Measurements from ENCODE around the gene TXNRD2. TPM values are rescaled to one million over a fixed set of nuclear protein-coding genes. Genes with fewer than 3 reads are reported as not detected.

TXNRD2 gene
- total and polyA plus RNA-seq, 2 of the 4 experiments (the other 2 are of a cell fraction): 15.6 to 25.7 TPM

DNA sequence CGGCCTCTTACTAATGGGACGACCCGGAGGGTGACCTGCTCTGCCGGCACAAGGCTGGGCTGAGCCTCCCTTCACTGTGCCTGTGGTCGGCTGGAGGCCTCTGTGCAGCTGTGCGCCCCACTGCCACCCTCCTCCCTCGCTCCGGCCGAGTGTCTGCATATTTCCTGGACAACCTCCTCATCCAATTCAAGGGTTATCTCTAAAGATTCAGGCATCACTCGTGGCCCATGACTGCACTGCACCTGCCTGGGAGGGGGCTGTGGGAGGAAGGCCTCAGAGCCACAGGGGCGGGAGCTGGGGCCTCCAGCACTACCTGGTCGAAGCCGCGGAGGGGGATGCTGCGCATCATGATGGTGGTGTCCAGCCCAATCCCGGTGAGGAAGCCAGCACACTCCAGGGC is 43.9 kb downstream of the TXNRD2 start:
- 0 out of 2 replicates have a peak, but pooled peaks cover 5% of the 10 kb centered on the region for H3K9me1 ChIP-seq (ENCODE audit: insufficient read depth, low read length)
- dilution Hi-C loops (cut with HindIII; ENCODE audit: low sequenced_read_pairs, unreplicated experiment) (no loop called here), in situ Hi-C loops (cut with MboI; ENCODE audit: low sequenced_read_pairs) (no loop called here), intact Hi-C loops (cut with micrococcal nuclease) (no loop called here)
- CTCF ChIA-PET: no interaction called here
- no peak overlapping the region for H3K27ac ChIP-seq (ENCODE audit: insufficient read depth, low read length)
- no peak for ATAC-seq (ENCODE audit: low read depth)
- no peak overlapping the region for H2AK9ac ChIP-seq (replicated peaks; ENCODE audit: low read depth, low read length, poor library complexity)
- POLR2A ChIA-PET (ENCODE audit: unreplicated experiment): interaction anchor here (0.6 kb wide), 1 partner anchor 167 kb away, joined by 4 read pairs; no protein-coding TSS in a partner anchor
- no peak overlapping the region for H3K56ac ChIP-seq (ENCODE audit: extremely low read depth, insufficient read depth, low read length)
- H3K23ac ChIP-seq (ENCODE audit: low read depth, low read length): no peak overlapping the region
- H3K9me3 ChIP-seq (ENCODE audit: control insufficient read depth, insufficient read depth, low read length): no peaks in the 10 kb centered on the region
- TF ChIP-seq POLR2A (IDR thresholded peaks at IDR 0.05; ENCODE audit: low read depth, low read length) (no peak), CHD1 (IDR thresholded peaks at IDR 0.05; ENCODE audit: low read depth, low read length) (no peak), FOS (IDR thresholded peaks at IDR 0.05; ENCODE audit: low read depth, low read length) (no peak), NFE2L2 (IDR thresholded peaks at IDR 0.05; ENCODE audit: low read depth, low read length) (no peak), BHLHE40 (IDR thresholded peaks at IDR 0.05; ENCODE audit: low read depth, low read length) (no peak), RFX5 (IDR thresholded peaks at IDR 0.05; ENCODE audit: low read depth, low read length) (no peak), SMC3 (IDR thresholded peaks at IDR 0.05; ENCODE audit: low read depth, low read length) (no peak), RAD21 (IDR thresholded peaks at IDR 0.05; ENCODE audit: low read length) (no peak), MAZ (IDR thresholded peaks at IDR 0.05; ENCODE audit: borderline replicate concordance, low read depth, low read length) (no peak)
- TF ChIP-seq, protein P1, sequence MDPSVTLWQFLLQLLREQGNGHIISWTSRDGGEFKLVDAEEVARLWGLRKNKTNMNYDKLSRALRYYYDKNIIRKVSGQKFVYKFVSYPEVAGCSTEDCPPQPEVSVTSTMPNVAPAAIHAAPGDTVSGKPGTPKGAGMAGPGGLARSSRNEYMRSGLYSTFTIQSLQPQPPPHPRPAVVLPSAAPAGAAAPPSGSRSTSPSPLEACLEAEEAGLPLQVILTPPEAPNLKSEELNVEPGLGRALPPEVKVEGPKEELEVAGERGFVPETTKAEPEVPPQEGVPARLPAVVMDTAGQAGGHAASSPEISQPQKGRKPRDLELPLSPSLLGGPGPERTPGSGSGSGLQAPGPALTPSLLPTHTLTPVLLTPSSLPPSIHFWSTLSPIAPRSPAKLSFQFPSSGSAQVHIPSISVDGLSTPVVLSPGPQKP (IDR thresholded peaks at IDR 0.05; ENCODE audit: borderline replicate concordance, low read depth, low read length): no peak
- H2BK20ac ChIP-seq (ENCODE audit: low read depth, low read length): no peak overlapping the region
- H4K20me1 ChIP-seq (ENCODE audit: insufficient read depth, low read length): no peaks in the 10 kb centered on the region
- H2AFZ ChIP-seq (replicated peaks; ENCODE audit: low read length, poor library complexity): no peak overlapping the region
- H3K4ac ChIP-seq (ENCODE audit: low read depth, low read length): no peak overlapping the region
- no peak overlapping the region for H2BK120ac ChIP-seq (ENCODE audit: low read depth, low read length)
- H3K79me1 ChIP-seq (ENCODE audit: low read depth in 1 of 2, low read length in 2 of 2): peaks cover 0 to 9% of the 10 kb centered on the region in 2 experiments; a peak in 1 of 4 replicates
- H4K8ac ChIP-seq (ENCODE audit: low read depth in 2 of 2, low read length in 2 of 2): no peak overlapping the region
- BruUV-seq (replicated peaks): no TSS peak
- peaks cover 20% of the 10 kb centered on the region for H3K36me3 ChIP-seq (ENCODE audit: control insufficient read depth, insufficient read depth, low read length)
- no peak overlapping the region for H3K4me3 ChIP-seq (ENCODE audit: insufficient read depth, low read depth, low read length)
- no peak overlapping the region for H3K4me2 ChIP-seq (ENCODE audit: low read depth, low read length)
- H3K18ac ChIP-seq (ENCODE audit: low read depth, low read length): no peak overlapping the region
- H2BK15ac ChIP-seq (ENCODE audit: low read depth, low read length): no peak overlapping the region
- 93% methylated on average over 3 of the region's 16 CpGs; no CpG with 5 or more reads in 1 of the 2 experiments for WGBS, 2 experiments (ENCODE audit: extremely low coverage in 2 of 2, insufficient read length in 1 of 2)
- no peaks in the 10 kb centered on the region for H3K27me3 ChIP-seq (ENCODE audit: control insufficient read depth, insufficient read depth, low read length)
- no peak overlapping the region for H4K5ac ChIP-seq (ENCODE audit: low read depth, low read length)
- H3K4me1 ChIP-seq (ENCODE audit: control insufficient read depth, insufficient read depth, low read length): peaks cover 6% of the 10 kb centered on the region
- no peak overlapping the region for H3K14ac ChIP-seq (replicated peaks; ENCODE audit: low read depth, low read length)
- no peak overlapping the region for H3K9ac ChIP-seq (ENCODE audit: low read depth, low read length)
- no peak overlapping the region for H2AK5ac ChIP-seq (ENCODE audit: low read depth, low read length)
- H4K91ac ChIP-seq (ENCODE audit: insufficient read depth, low read depth, low read length): no peak overlapping the region
- no peak overlapping the region for H2BK5ac ChIP-seq (ENCODE audit: low read depth, low read length, poor library complexity, severe bottlenecking)
- no peak for DNase-seq

Data from IMR-90 (cell line).